OCI-LY1 (cell line): ENCODE results near the gene SLC25A38.
"Not testable (repeated sequence)": the region's sequence is repeated elsewhere in the genome, so short reads cannot be mapped to it uniquely, and the experiment has no call there.

Source experiments
- H2AFZ ChIP-seq: fragments of 200-600 bp; sonication (generic), shearing (Covaris generic); 2 replicates; pipeline ENCODE4 v1.6.0; 2014; ENCODE audit warnings: antibody characterized with exemption, mild to moderate bottlenecking, low read length
- H3F3A ChIP-seq: fragments of 200-600 bp; sonication (generic), shearing (Covaris generic); 2 replicates; pipeline ENCODE4 v1.6.0; 2014; ENCODE audit warnings: mild to moderate bottlenecking, antibody characterized with exemption, low read length, moderate library complexity; ENCODE audit not compliant: insufficient read depth
- H3K27ac ChIP-seq: fragments of 200-600 bp; sonication (generic); 2 replicates; pipeline ENCODE4 v1.5.1; 2014; ENCODE audit warnings: low read length, mixed run types, mild to moderate bottlenecking, low read depth; ENCODE audit not compliant: poor library complexity, severe bottlenecking
- H3K27me3 ChIP-seq: fragments of 200-600 bp; sonication (generic); 2 replicates; pipeline ENCODE4 v1.6.0; 2014; ENCODE audit warnings: antibody characterized with exemption, mild to moderate bottlenecking, low read length, moderate library complexity; ENCODE audit not compliant: insufficient read depth
- H3K36me3 ChIP-seq: fragments of 200-600 bp; sonication (generic); 2 replicates; pipeline ENCODE4 v1.6.1; 2014; ENCODE audit warnings: mild to moderate bottlenecking, antibody characterized with exemption, low read length, moderate library complexity, mixed read lengths; ENCODE audit not compliant: insufficient read depth
- H3K4me1 ChIP-seq: fragments of 200-600 bp; sonication (generic); 2 replicates; pipeline ENCODE4 v1.5.1; 2014; ENCODE audit warnings: mild to moderate bottlenecking, low read length, moderate library complexity; ENCODE audit not compliant: insufficient read depth, severe bottlenecking
- H3K4me2 ChIP-seq: fragments of 200-600 bp; sonication (generic), shearing (Covaris generic); 2 replicates; pipeline ENCODE4 v1.6.1; 2014; ENCODE audit warnings: low read length
- H3K4me3 ChIP-seq: fragments of 200-600 bp; sonication (generic); 2 replicates; pipeline ENCODE4 v1.5.1; 2014; ENCODE audit warnings: low read length, low read depth, mild to moderate bottlenecking, mixed read lengths; ENCODE audit not compliant: poor library complexity, severe bottlenecking
- H3K79me2 ChIP-seq: fragments of 200-600 bp; shearing (Covaris generic); 2 replicates; pipeline ENCODE4 v1.6.1; 2016; ENCODE audit warnings: mixed run types, low read length, mixed read lengths; ENCODE audit not compliant: insufficient read depth
- H3K9ac ChIP-seq: fragments of 200-600 bp; sonication (generic), shearing (Covaris generic); 2 replicates; pipeline ENCODE4 v1.6.1; 2014; ENCODE audit warnings: mild to moderate bottlenecking, low read length, mixed read lengths
- H3K9me2 ChIP-seq: fragments of 200-600 bp; sonication (generic), shearing (Covaris generic); 2 replicates; pipeline ENCODE4 v1.6.1; 2014; ENCODE audit warnings: low read depth, mild to moderate bottlenecking, low read length, mixed read lengths
- H3K9me3 ChIP-seq: fragments of 200-600 bp; shearing (Covaris generic); 2 replicates; pipeline ENCODE4 v1.6.1; 2014; ENCODE audit warnings: low read length, mixed read lengths
- H4K20me1 ChIP-seq: fragments of 200-600 bp; sonication (generic), shearing (Covaris generic); 2 replicates; pipeline ENCODE4 v1.6.0; 2016; ENCODE audit warnings: mild to moderate bottlenecking, low read length; ENCODE audit not compliant: insufficient read depth
- CTCF ChIP-seq: fragments of 200-600 bp; sonication (generic), shearing (Covaris generic); IDR thresholded peaks from 2 replicates; pipeline ENCODE4 v1.5.1; 2017; ENCODE audit warnings: mild to moderate bottlenecking, antibody characterized with exemption, low read length, moderate library complexity, mixed read lengths
- EZH2 ChIP-seq: fragments of 200-600 bp; sonication (generic), shearing (Covaris generic); IDR thresholded peaks from 2 replicates; pipeline ENCODE4 v1.8.0; 2017; ENCODE audit warnings: borderline replicate concordance, mixed run types, mild to moderate bottlenecking, antibody characterized with exemption, low read length, moderate library complexity, mixed read lengths

SLC25A38 gene

GRCh38 chr3:39414421-39414907 lies 31.3 kb downstream of the SLC25A38 start:
- no peaks in the 10 kb centered on the region for H3K9me2 ChIP-seq
- TF ChIP-seq EZH2 (no peak), CTCF (no peak)
- peaks cover 9% of the 10 kb centered on the region for H3K4me1 ChIP-seq
- H3K4me3 ChIP-seq, result no peak overlapping the region
- peaks cover 4% of the 10 kb centered on the region; the same call in 1 of the 2 replicates for H3F3A ChIP-seq
- H3K9me3 ChIP-seq, result no peaks in the 10 kb centered on the region
- no peak overlapping the region for H3K4me2 ChIP-seq
- no peaks in the 10 kb centered on the region for H3K27me3 ChIP-seq
- H3K36me3 ChIP-seq, result peaks cover 54% of the 10 kb centered on the region
- no peak overlapping the region for H2AFZ ChIP-seq
- H3K79me2 ChIP-seq, result no peaks in the 10 kb centered on the region
- no peaks in the 10 kb centered on the region for H4K20me1 ChIP-seq
- H3K9ac ChIP-seq, result no peak overlapping the region
- peak overlapping the region; percentile 28 for H3K27ac ChIP-seq

GRCh38 chr3:39415302-39415701 lies 32.1 kb downstream of the SLC25A38 start:
- not testable (repeated sequence) for H3K27ac ChIP-seq, H3K79me2 ChIP-seq, H3K9ac ChIP-seq, H3K4me3 ChIP-seq, H3K9me3 ChIP-seq, H3K9me2 ChIP-seq, H3K4me1 ChIP-seq, H3F3A ChIP-seq, H3K4me2 ChIP-seq, H2AFZ ChIP-seq, H4K20me1 ChIP-seq, H3K27me3 ChIP-seq
- peaks cover 45% of the 10 kb centered on the region for H3K36me3 ChIP-seq

GRCh38 chr3:39415983-39416382 lies 32.8 kb downstream of the SLC25A38 start:
- H3K27ac ChIP-seq, result no peak overlapping the region
- H3K79me2 ChIP-seq, result no peaks in the 10 kb centered on the region
- peaks cover 39% of the 10 kb centered on the region for H3K36me3 ChIP-seq
- H2AFZ ChIP-seq, result no peak overlapping the region
- H4K20me1 ChIP-seq, result no peaks in the 10 kb centered on the region
- TF ChIP-seq CTCF (no peak), EZH2 (no peak)
- no peaks in the 10 kb centered on the region for H3K9me2 ChIP-seq
- H3K27me3 ChIP-seq, result no peaks in the 10 kb centered on the region
- no peak overlapping the region for H3K4me3 ChIP-seq
- H3K4me1 ChIP-seq, result no peaks in the 10 kb centered on the region
- no peak overlapping the region for H3K9ac ChIP-seq
- H3F3A ChIP-seq, result peaks cover 4% of the 10 kb centered on the region; the same call in 1 of the 2 replicates
- H3K9me3 ChIP-seq, result no peaks in the 10 kb centered on the region
- no peak overlapping the region for H3K4me2 ChIP-seq

- H3F3A ChIP-seq, H3K9me2 ChIP-seq, H4K20me1 ChIP-seq, H3K4me2 ChIP-seq, H2AFZ ChIP-seq, H3K4me3 ChIP-seq, H3K27me3 ChIP-seq, H3K79me2 ChIP-seq, H3K4me1 ChIP-seq, H3K9me3 ChIP-seq, H3K27ac ChIP-seq, H3K9ac ChIP-seq: not testable (repeated sequence)
- peaks cover 28% of the 10 kb centered on the region for H3K36me3 ChIP-seq
These were observed 33.8 kb downstream of the SLC25A38 start for GRCh38 chr3:39416998-39417397.

- H3K27me3 ChIP-seq, H3K79me2 ChIP-seq, H4K20me1 ChIP-seq, H3K4me2 ChIP-seq, H3F3A ChIP-seq, H2AFZ ChIP-seq, H3K4me1 ChIP-seq, H3K4me3 ChIP-seq, H3K9ac ChIP-seq, H3K9me3 ChIP-seq, H3K27ac ChIP-seq, H3K9me2 ChIP-seq: not testable (repeated sequence)
- peaks cover 12% of the 10 kb centered on the region for H3K36me3 ChIP-seq
These were observed 35.5 kb downstream of the SLC25A38 start for GRCh38 chr3:39418556-39419225.
